Coronary artery (tissue), 2 donors: ENCODE data around the gene DMBT1.

Experiments used
- DNase-seq: peaks from one replicate; pipeline ENCODE4 v3.0.0-alpha.2; 2017; ENCODE audit warnings: low spot score
- H3K27ac ChIP-seq, 2 donors: fragments of 200-600 bp; sonication (generic); one replicate each; pipeline ENCODE4 v1.5.1; 2016 to 2019
- H3K4me3 ChIP-seq: fragments of 200-600 bp; sonication (generic); 2 replicates; pipeline ENCODE4 v1.5.1; 2016; ENCODE audit warnings: mild to moderate bottlenecking, moderate library complexity
- CTCF ChIP-seq: fragments of 200-600 bp; sonication (generic); IDR thresholded peaks from one replicate; pipeline ENCODE4 v1.5.1; 2019; ENCODE audit warnings: antibody characterized with exemption

The DMBT1 gene

GRCh38 chr10:122659126-122659525 lies 98.6 kb downstream of the DMBT1 start:
- no peak overlapping the region for H3K4me3 ChIP-seq
- DNase-seq, result no peak
- no peak overlapping the region for H3K27ac ChIP-seq
- no peak for TF ChIP-seq CTCF

DNA sequence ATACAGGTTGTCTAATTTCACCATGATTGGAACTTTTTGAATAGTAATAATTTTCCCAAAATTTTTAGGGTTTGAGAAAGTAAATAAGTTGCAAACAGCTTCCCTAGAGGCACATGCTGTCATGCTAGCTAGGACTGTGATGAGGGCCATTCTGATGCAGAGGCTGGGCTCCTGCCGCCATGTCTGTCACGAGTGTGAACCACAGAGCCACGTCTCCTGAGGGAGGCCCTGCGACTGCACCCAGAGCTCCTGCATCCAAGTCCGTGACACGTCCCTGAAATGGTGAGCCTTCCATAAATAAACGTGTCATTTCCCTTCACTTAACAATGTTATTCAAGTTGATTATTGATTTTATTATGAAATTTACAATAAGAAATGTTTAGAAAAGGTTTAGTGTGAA lies 99.1 kb downstream of the DMBT1 start:
- no peak overlapping the region for H3K27ac ChIP-seq
- no peak overlapping the region for H3K4me3 ChIP-seq
- no peak for DNase-seq
- no peak for TF ChIP-seq CTCF

DNA sequence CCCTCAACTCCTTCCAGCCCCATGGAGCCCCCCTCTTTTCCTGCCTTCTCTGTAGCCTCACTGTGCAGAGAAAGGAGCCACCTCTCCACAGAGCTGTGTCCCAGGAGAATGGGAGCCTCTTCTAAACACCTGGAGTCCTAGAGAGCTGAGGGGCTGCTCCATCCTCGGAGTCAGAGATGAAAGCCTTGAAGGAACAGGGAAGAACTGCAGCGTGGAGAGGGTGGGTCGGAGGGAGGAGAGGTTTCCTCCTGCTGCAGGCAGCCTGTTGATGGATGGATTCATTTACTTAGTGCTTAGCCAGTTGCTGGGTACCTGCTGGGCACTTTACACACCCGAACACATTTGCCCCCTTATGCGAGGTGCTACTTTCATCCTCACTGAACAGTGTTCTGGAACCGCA lies 100.1 kb downstream of the DMBT1 start:
- H3K27ac ChIP-seq, result no peak overlapping the region
- no peak overlapping the region for H3K4me3 ChIP-seq
- no peak for DNase-seq
- TF ChIP-seq CTCF, result no peak

DNA sequence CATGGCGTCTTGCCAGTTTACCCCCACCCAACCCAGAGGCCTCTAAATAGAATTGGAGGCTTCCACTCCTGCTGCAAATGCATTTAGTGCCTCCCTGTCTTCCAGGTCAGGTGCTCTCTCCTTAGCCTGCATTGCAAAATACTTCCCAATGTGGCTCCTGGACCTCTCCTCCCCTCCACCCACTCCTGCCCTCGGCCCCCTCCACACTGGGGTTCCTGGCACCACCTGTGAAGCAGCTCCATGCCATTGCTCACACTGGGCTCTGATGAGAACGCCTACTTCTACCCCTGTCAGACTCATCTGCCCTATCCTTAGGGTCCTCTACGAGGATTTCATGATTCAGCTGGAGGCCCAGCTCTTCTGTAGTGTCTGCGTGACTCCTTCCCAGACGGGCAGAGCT lies 101.7 kb downstream of the DMBT1 start:
- no peak overlapping the region for H3K27ac ChIP-seq
- TF ChIP-seq CTCF, result no peak
- H3K4me3 ChIP-seq, result no peak overlapping the region
- DNase-seq, result no peak

- no peak for TF ChIP-seq CTCF
- Histone ChIP-seq H3K4me3 (no peak overlapping the region), H3K27ac (no peak overlapping the region)
- no peak for DNase-seq
Measured at GRCh38 chr10:122663516-122664130, 103.1 kb downstream of the DMBT1 start.

- no peak overlapping the region for H3K27ac ChIP-seq
- H3K4me3 ChIP-seq, result no peak overlapping the region
- no peak for TF ChIP-seq CTCF
- DNase-seq, result peak; percentile 62
Measured at GRCh38 chr10:122664501-122664900, 103.9 kb downstream of the DMBT1 start.

DNA sequence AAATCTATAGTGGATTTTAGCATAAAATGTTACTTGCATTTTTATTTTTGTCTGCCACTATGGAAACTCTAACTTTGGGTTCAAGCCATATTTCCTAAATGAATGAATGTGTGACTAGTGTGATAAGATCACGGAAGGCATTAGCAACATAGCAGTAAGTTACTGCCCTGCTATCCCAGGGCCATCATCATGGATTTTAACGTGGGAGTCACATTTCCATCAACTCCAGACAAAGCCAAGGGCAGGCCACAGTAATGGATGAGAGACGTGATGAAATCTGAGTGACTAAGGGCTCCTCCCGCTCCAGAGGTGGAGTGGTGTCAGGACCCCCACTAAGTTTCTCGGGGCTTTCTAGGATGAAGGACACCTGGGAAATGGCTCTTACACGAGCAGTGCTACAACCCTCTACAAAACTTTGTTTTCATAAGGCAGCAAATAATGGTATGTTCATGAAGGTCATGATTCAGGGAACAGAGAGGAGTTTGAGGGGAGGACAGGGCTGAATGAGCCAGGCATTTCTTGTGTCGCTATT lies 104.8 kb downstream of the DMBT1 start:
- peak; percentile 29 for DNase-seq
- Histone ChIP-seq H3K4me3 (no peak overlapping the region), H3K27ac (no peak overlapping the region)
- TF ChIP-seq CTCF, result no peak
